NOMO-1 (cell line): ENCODE results near the gene TXNDC5.

ENCODE experiments used
- DNase-seq, 2 experiments: peaks; one replicate each; lab custom pipeline; 2025; ENCODE audit not compliant: unreplicated experiment in 2 of 2; lab: John Stamatoyannopoulos, UW

Gene TXNDC5

GRCh38 chr6:7910654-7911344, at the start of gene TXNDC5:
TXNDC5 (minus strand) TSS chr6:7910788; CDS start chr6:7910776, 12 bp downstream.
- peak; percentile 37 to 61 for DNase-seq

GRCh38 chr6:7960141-7960540, 49.6 kb upstream of the TXNDC5 start:
- no peak for DNase-seq

- DNase-seq = no peak
Measured at GRCh38 chr6:7959453-7959852, 48.9 kb upstream of the TXNDC5 start.

- no peak for DNase-seq
Measured at GRCh38 chr6:7958464-7958863, 47.9 kb upstream of the TXNDC5 start.

- no peak for DNase-seq
Measured at GRCh38 chr6:7956257-7956656, 45.7 kb upstream of the TXNDC5 start.

- peak; percentile 36 to 60 for DNase-seq
Measured at GRCh38 chr6:7954477-7955200, 44.1 kb upstream of the TXNDC5 start.

- peak in 1 of 2 experiments; percentile 27 for DNase-seq
Measured at GRCh38 chr6:7953753-7954152, 43.2 kb upstream of the TXNDC5 start.

GRCh38 chr6:7939864-7940228, 29.3 kb upstream of the TXNDC5 start:
- DNase-seq = peak in 1 of 2 experiments; percentile 9

- DNase-seq = no peak
Measured at GRCh38 chr6:7939184-7939863, 28.7 kb upstream of the TXNDC5 start.

- DNase-seq = peak; percentile 35 to 70
Measured at GRCh38 chr6:7938562-7939183, 28.1 kb upstream of the TXNDC5 start.

- DNase-seq = peak in 1 of 2 experiments; percentile 3
Measured at GRCh38 chr6:7933794-7934193, 23.2 kb upstream of the TXNDC5 start.

- no peak for DNase-seq
Measured at GRCh38 chr6:7932625-7933024, 22.0 kb upstream of the TXNDC5 start.

GRCh38 chr6:7924867-7925266, 14.3 kb upstream of the TXNDC5 start:
- DNase-seq = no peak

GRCh38 chr6:7922596-7922995, 12.0 kb upstream of the TXNDC5 start:
- DNase-seq = no peak

GRCh38 chr6:7921632-7922092, 11.1 kb upstream of the TXNDC5 start:
- no peak for DNase-seq

- DNase-seq = no peak
Measured at GRCh38 chr6:7921046-7921445, 10.5 kb upstream of the TXNDC5 start.

- DNase-seq = no peak
Measured at GRCh38 chr6:7920425-7920824, 9.8 kb upstream of the TXNDC5 start.

GRCh38 chr6:7919871-7920270, 9.3 kb upstream of the TXNDC5 start:
- DNase-seq = no peak

- no peak for DNase-seq
Measured at GRCh38 chr6:7918403-7918802, 7.8 kb upstream of the TXNDC5 start.

- no peak for DNase-seq
Measured at GRCh38 chr6:7917729-7918128, 7.1 kb upstream of the TXNDC5 start.

GRCh38 chr6:7916959-7917358, 6.4 kb upstream of the TXNDC5 start:
- no peak for DNase-seq
